ENCODE results near the gene AHR. TPM values are rescaled to one million over a fixed set of nuclear protein-coding genes. Genes with fewer than 3 reads are reported as not detected.
"Not testable (repeated sequence)": the region's sequence is repeated elsewhere in the genome, so short reads cannot be mapped to it uniquely, and the experiment has no call there.

The AHR gene
- total RNA-seq, 1 experiment from 2014 or later, result 72.7 TPM

GRCh38 chr7:17376595-17376994, 78.1 kb downstream of the AHR start:
- Histone ChIP-seq H3K9me2 (replicated peaks; ENCODE audit: low read length) (no peaks in the 10 kb centered on the region), H3K4me3 (ENCODE audit: low read length) (no peak overlapping the region), H4K20me1 (ENCODE audit: low read length) (no peaks in the 10 kb centered on the region), H3K27ac (ENCODE audit: low read length) (no peak overlapping the region), H3F3A (ENCODE audit: low read length, unreplicated experiment) (no peaks in the 10 kb centered on the region), H3K9ac (ENCODE audit: low read length) (no peak overlapping the region), H3K9me3 (ENCODE audit: low read length) (no peaks in the 10 kb centered on the region), H3K4me1 (ENCODE audit: insufficient read depth, low read length) (peaks cover 12% of the 10 kb centered on the region), H3K79me2 (ENCODE audit: low read length) (no peaks in the 10 kb centered on the region), H2AFZ (ENCODE audit: low read length) (no peak overlapping the region), H3K36me3 (ENCODE audit: low read depth, low read length) (no peaks in the 10 kb centered on the region), H3K27me3 (ENCODE audit: low read length) (no peaks in the 10 kb centered on the region), H3K4me2 (ENCODE audit: low read length) (no peak overlapping the region)
- ATAC-seq (no peak), DNase-seq (no peak)
- intact Hi-C loops (cut with micrococcal nuclease), result no loop called here
- TF ChIP-seq CTCF (conservative IDR thresholded peaks at IDR 0.05; ENCODE audit: low read depth, low read length) (no peak), EZH2phosphoT487 (IDR thresholded peaks at IDR 0.05; ENCODE audit: borderline replicate concordance, low read length) (no peak), EZH2 (IDR thresholded peaks at IDR 0.05; ENCODE audit: low read length, unreplicated experiment) (no peak)
- ChIA-PET CTCF (no interaction called here), POLR2A (ENCODE audit: unreplicated experiment) (no interaction called here)
- BruUV-seq (replicated peaks), result no TSS peak

- POLR2A ChIA-PET (ENCODE audit: unreplicated experiment), result no interaction called here
- Histone ChIP-seq H3K4me2 (ENCODE audit: low read length) (no peak overlapping the region), H3K79me2 (ENCODE audit: low read length) (no peaks in the 10 kb centered on the region), H3K36me3 (ENCODE audit: low read depth, low read length) (no peaks in the 10 kb centered on the region), H3K27me3 (ENCODE audit: low read length) (no peaks in the 10 kb centered on the region), H3K4me1 (ENCODE audit: insufficient read depth, low read length) (no peaks in the 10 kb centered on the region), H3K9me3 (ENCODE audit: low read length) (no peaks in the 10 kb centered on the region), H4K20me1 (ENCODE audit: low read length) (no peaks in the 10 kb centered on the region), H3K9me2 (replicated peaks; ENCODE audit: low read length) (no peaks in the 10 kb centered on the region), H3K27ac (ENCODE audit: low read length) (no peak overlapping the region), H2AFZ (ENCODE audit: low read length) (no peak overlapping the region), H3K9ac (ENCODE audit: low read length) (no peak overlapping the region), H3K4me3 (ENCODE audit: low read length) (no peak overlapping the region), H3F3A (ENCODE audit: low read length, unreplicated experiment) (no peaks in the 10 kb centered on the region)
- CTCF ChIA-PET, result no interaction called here
- ATAC-seq (no peak), DNase-seq (no peak)
- TF ChIP-seq EZH2 (IDR thresholded peaks at IDR 0.05; ENCODE audit: low read length, unreplicated experiment) (no peak), CTCF (conservative IDR thresholded peaks at IDR 0.05; ENCODE audit: low read depth, low read length) (no peak), EZH2phosphoT487 (IDR thresholded peaks at IDR 0.05; ENCODE audit: borderline replicate concordance, low read length) (no peak)
- intact Hi-C loops (cut with micrococcal nuclease), result no loop called here
- no TSS peak for BruUV-seq (replicated peaks)
Measured at GRCh38 chr7:17380736-17381662, 82.5 kb downstream of the AHR start.

- H4K20me1 ChIP-seq (ENCODE audit: low read length); H3K27me3 ChIP-seq (ENCODE audit: low read length); H3K9me2 ChIP-seq (replicated peaks; ENCODE audit: low read length); H3K36me3 ChIP-seq (ENCODE audit: low read depth, low read length); CTCF ChIA-PET; POLR2A ChIA-PET (ENCODE audit: unreplicated experiment); H3K79me2 ChIP-seq (ENCODE audit: low read length); H2AFZ ChIP-seq (ENCODE audit: low read length); intact Hi-C loops (cut with micrococcal nuclease); H3K4me2 ChIP-seq (ENCODE audit: low read length); DNase-seq; H3K9ac ChIP-seq (ENCODE audit: low read length); BruUV-seq (replicated peaks); H3K9me3 ChIP-seq (ENCODE audit: low read length); ATAC-seq; H3K27ac ChIP-seq (ENCODE audit: low read length); H3F3A ChIP-seq (ENCODE audit: low read length, unreplicated experiment); H3K4me3 ChIP-seq (ENCODE audit: low read length); H3K4me1 ChIP-seq (ENCODE audit: insufficient read depth, low read length): not testable (repeated sequence)
Measured at GRCh38 chr7:17382408-17383354, 84.2 kb downstream of the AHR start.

Data from PC-3 (cell line).